OCI-LY7 (cell line): ENCODE measurements around the gene TMEM53. TPM values are rescaled to one million over a fixed set of nuclear protein-coding genes. Genes with fewer than 3 reads are reported as not detected.

Experiments
- BruUV-seq: library from RNA; stranded (reverse); fragments of 400-500 nt; replicated peaks from 2 replicates; lab custom pipeline; 2021; lab: Mats Ljungman, UMichigan
- CTCF ChIA-PET: fragments of 300-600 bp; sonication (Branson Sonifier 250); formaldehyde crosslinking; loops from one replicate; lab custom pipeline; 2022; ENCODE audit warnings: antibody characterized with exemption; ENCODE audit not compliant: unreplicated experiment; lab: Charles Lee
- POLR2A ChIA-PET: fragments of 300-600 bp; sonication (Branson Sonifier 250); formaldehyde crosslinking; loops from one replicate; lab custom pipeline; 2022; ENCODE audit warnings: antibody characterized with exemption; lab: Charles Lee
- DNase-seq: peaks from one replicate; pipeline ENCODE4 v3.0.0-alpha.2; 2015; ENCODE audit warnings: low spot score
- H2AFZ ChIP-seq: fragments of 200-600 bp; sonication (generic), shearing (Covaris generic); 2 replicates; pipeline ENCODE4 v1.6.1; 2014; ENCODE audit warnings: mild to moderate bottlenecking, antibody characterized with exemption, low read length, moderate library complexity
- H3K27ac ChIP-seq: fragments of 200-600 bp; sonication (generic); 2 replicates; pipeline ENCODE4 v1.5.1; 2014; ENCODE audit warnings: mixed run types, low read depth, mild to moderate bottlenecking, moderate library complexity, low read length, inconsistent platforms; ENCODE audit not compliant: poor library complexity, severe bottlenecking
- H3K36me3 ChIP-seq: fragments of 200-600 bp; sonication (generic); 2 replicates; pipeline ENCODE4 v1.6.1; 2014; ENCODE audit warnings: mild to moderate bottlenecking, antibody characterized with exemption, low read length, moderate library complexity, mixed read lengths; ENCODE audit not compliant: insufficient read depth
- H3K4me1 ChIP-seq: fragments of 200-600 bp; sonication (generic); 2 replicates; pipeline ENCODE4 v1.5.1; 2014; ENCODE audit warnings: mild to moderate bottlenecking, low read length; ENCODE audit not compliant: insufficient read depth, poor library complexity, severe bottlenecking
- H3K4me2 ChIP-seq: fragments of 200-600 bp; sonication (generic); 2 replicates; pipeline ENCODE4 v1.6.1; 2014; ENCODE audit warnings: mild to moderate bottlenecking, low read length
- H3K4me3 ChIP-seq: fragments of 200-600 bp; sonication (generic); 2 replicates; pipeline ENCODE4 v1.5.1; 2014; ENCODE audit warnings: mild to moderate bottlenecking, low read depth, low read length; ENCODE audit not compliant: poor library complexity, severe bottlenecking
- H3K79me2 ChIP-seq: fragments of 200-600 bp; sonication (generic); 2 replicates; pipeline ENCODE4 v1.6.1; 2016; ENCODE audit warnings: low read depth, mild to moderate bottlenecking, low read length, moderate library complexity, mixed read lengths; ENCODE audit not compliant: insufficient read depth
- H3K9me2 ChIP-seq: fragments of 200-600 bp; sonication (generic); 2 replicates; pipeline ENCODE4 v1.6.1; 2016; ENCODE audit warnings: mild to moderate bottlenecking, low read length, mixed read lengths; ENCODE audit not compliant: insufficient read depth
- H3K9me3 ChIP-seq: fragments of 200-600 bp; sonication (generic); 2 replicates; pipeline ENCODE4 v1.6.1; 2014; ENCODE audit warnings: mild to moderate bottlenecking, mixed run types, low read length, mixed read lengths
- H4K20me1 ChIP-seq: fragments of 200-600 bp; sonication (generic); 2 replicates; pipeline ENCODE4 v1.6.1; 2014; ENCODE audit warnings: mild to moderate bottlenecking, antibody characterized with exemption, low read length, moderate library complexity, mixed read lengths; ENCODE audit not compliant: insufficient read depth
- CTCF ChIP-seq: fragments of 200-600 bp; sonication (generic); conservative IDR thresholded peaks from 2 replicates; pipeline ENCODE4 v1.5.1; 2014; ENCODE audit warnings: mild to moderate bottlenecking, antibody characterized with exemption, low read length, moderate library complexity, mixed read lengths
- EZH2phosphoT487 ChIP-seq: fragments of 200-600 bp; sonication (generic); IDR thresholded peaks from 2 replicates; pipeline ENCODE4 v1.6.1; 2018; ENCODE audit warnings: low read depth, borderline replicate concordance, mild to moderate bottlenecking, mixed run types, antibody characterized with exemption, low read length, moderate library complexity, mixed read lengths
- intact Hi-C: fragments of 100-400 bp; cut with micrococcal nuclease; formaldehyde crosslinking; loops from one replicate; pipeline ENCODE4 v1.10.0; 2022; ENCODE audit not compliant: unreplicated experiment
- total RNA-seq, 2 experiments: library from RNA; depleted of rRNA in 1 of 2; stranded (reverse); fragments of >200 nt in 1 of 2; shearing (Covaris generic) in 1 of 2; gene quantifications; 2 replicates each; pipeline ENCODE4 v1.2.3, GENCODE V29; 2014 to 2022

The TMEM53 gene
- total RNA-seq, 2 experiments from 2014 or later, result 6.6 to 8.1 TPM

- intact Hi-C loops, result no loop called here
- ChIA-PET POLR2A (no interaction called here), CTCF (no interaction called here)
- TF ChIP-seq CTCF (no peak), EZH2phosphoT487 (no peak)
- no peaks in the 10 kb centered on the region for H3K79me2 ChIP-seq
- no peak overlapping the region for H2AFZ ChIP-seq
- no peaks in the 10 kb centered on the region for H3K4me1 ChIP-seq
- no peak overlapping the region for H3K4me2 ChIP-seq
- H3K9me3 ChIP-seq, result no peaks in the 10 kb centered on the region
- H3K4me3 ChIP-seq, result no peak overlapping the region
- H4K20me1 ChIP-seq, result no peaks in the 10 kb centered on the region; the same call in 1 of the 2 replicates
- DNase-seq, result no peak
- H3K27ac ChIP-seq, result no peak overlapping the region
- BruUV-seq, result no TSS peak
- H3K36me3 ChIP-seq, result peaks cover 99% of the 10 kb centered on the region
- no peaks in the 10 kb centered on the region for H3K9me2 ChIP-seq
Observed at GRCh38 chr1:44644806-44645205, 29.5 kb downstream of the TMEM53 start.

- BruUV-seq, result no TSS peak
- Histone ChIP-seq H3K9me2 (no peaks in the 10 kb centered on the region), H3K4me1 (no peaks in the 10 kb centered on the region), H3K27ac (no peak overlapping the region), H3K4me3 (no peak overlapping the region), H3K36me3 (peaks cover 96% of the 10 kb centered on the region), H4K20me1 (no peaks in the 10 kb centered on the region; the same call in 1 of the 2 replicates), H3K79me2 (no peaks in the 10 kb centered on the region), H3K4me2 (no peak overlapping the region), H3K9me3 (no peaks in the 10 kb centered on the region), H2AFZ (no peak overlapping the region)
- ChIA-PET CTCF (no interaction called here), POLR2A (no interaction called here)
- DNase-seq, result no peak
- no peak for TF ChIP-seq EZH2phosphoT487
- TF ChIP-seq CTCF, result no peak
- intact Hi-C loops, result no loop called here
Observed at GRCh38 chr1:44643721-44644334, 30.5 kb downstream of the TMEM53 start.

GRCh38 chr1:44642925-44643324 is 31.4 kb downstream of the TMEM53 start:
- Histone ChIP-seq H2AFZ (no peak overlapping the region), H3K27ac (no peak overlapping the region), H3K9me3 (no peaks in the 10 kb centered on the region), H4K20me1 (no peaks in the 10 kb centered on the region; the same call in 1 of the 2 replicates), H3K4me2 (no peak overlapping the region), H3K4me1 (no peaks in the 10 kb centered on the region), H3K36me3 (peaks cover 98% of the 10 kb centered on the region), H3K79me2 (no peaks in the 10 kb centered on the region), H3K9me2 (no peaks in the 10 kb centered on the region), H3K4me3 (no peak overlapping the region)
- no peak for DNase-seq
- ChIA-PET CTCF (no interaction called here), POLR2A (interaction anchor here (0.8 kb wide), 1 partner anchor 11 kb away, joined by 3 read pairs; no protein-coding TSS in a partner anchor)
- no TSS peak for BruUV-seq
- no peak for TF ChIP-seq CTCF
- TF ChIP-seq EZH2phosphoT487, result no peak
- intact Hi-C loops, result no loop called here
